ENCODE measurements around the gene CGGBP1.

GRCh38 chr3:88061746-88062145 is 2.9 kb upstream of the CGGBP1 start:
- TF ChIP-seq CTCF (conservative IDR thresholded peaks at IDR 0.05) (no peak), ZFX (IDR thresholded peaks at IDR 0.05) (no peak)

Data from C4-2B (cell line).